ENCODE measurements around the gene HMBS. TPM values are rescaled to one million over a fixed set of nuclear protein-coding genes. Genes with fewer than 3 reads are reported as not detected.
A peak's percentile ranks its signal among the peaks of the same experiment; 100 is the strongest.

The HMBS gene
- total and polyA plus RNA-seq, 11 donors, result 8.1 to 34.0 (median 16.6) TPM

DNA sequence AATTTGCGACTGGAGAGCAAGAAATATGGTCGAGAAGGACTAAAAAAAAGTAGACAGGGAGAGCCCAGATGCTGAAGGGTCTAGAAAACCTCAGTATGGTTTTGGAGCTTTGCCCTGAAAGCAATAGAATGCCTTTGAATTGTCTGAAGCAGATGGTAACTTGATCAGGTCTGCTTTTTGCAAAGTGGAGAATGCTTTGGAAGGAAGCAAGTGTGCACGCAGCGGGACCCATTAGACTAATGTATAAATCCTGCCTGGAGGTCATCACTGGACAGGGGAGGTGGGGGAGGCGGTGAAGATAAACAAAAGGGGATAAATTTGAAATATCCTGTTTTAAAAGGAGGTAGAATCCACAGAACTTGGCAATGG is 35.9 kb downstream of the HMBS start:
- Histone ChIP-seq H3K4me3 (peak overlapping the region; percentile 18 to 97 (median 80)), H3K27ac (peak overlapping the region in 11 of 12 donors; percentile 53 to 89 (median 80)), H3K9me3 (no peaks in the 10 kb centered on the region), H3K27me3 (no peaks in the 10 kb centered on the region), H3K4me1 (peaks cover 5 to 38% (median 17%) of the 10 kb centered on the region in 12 donors), H3K36me3 (peaks cover 0 to 42% (median 30%) of the 10 kb centered on the region in 9 donors)
- TF ChIP-seq POLR2A (IDR thresholded peaks at IDR 0.05), result no peak
- TF ChIP-seq, protein P1, sequence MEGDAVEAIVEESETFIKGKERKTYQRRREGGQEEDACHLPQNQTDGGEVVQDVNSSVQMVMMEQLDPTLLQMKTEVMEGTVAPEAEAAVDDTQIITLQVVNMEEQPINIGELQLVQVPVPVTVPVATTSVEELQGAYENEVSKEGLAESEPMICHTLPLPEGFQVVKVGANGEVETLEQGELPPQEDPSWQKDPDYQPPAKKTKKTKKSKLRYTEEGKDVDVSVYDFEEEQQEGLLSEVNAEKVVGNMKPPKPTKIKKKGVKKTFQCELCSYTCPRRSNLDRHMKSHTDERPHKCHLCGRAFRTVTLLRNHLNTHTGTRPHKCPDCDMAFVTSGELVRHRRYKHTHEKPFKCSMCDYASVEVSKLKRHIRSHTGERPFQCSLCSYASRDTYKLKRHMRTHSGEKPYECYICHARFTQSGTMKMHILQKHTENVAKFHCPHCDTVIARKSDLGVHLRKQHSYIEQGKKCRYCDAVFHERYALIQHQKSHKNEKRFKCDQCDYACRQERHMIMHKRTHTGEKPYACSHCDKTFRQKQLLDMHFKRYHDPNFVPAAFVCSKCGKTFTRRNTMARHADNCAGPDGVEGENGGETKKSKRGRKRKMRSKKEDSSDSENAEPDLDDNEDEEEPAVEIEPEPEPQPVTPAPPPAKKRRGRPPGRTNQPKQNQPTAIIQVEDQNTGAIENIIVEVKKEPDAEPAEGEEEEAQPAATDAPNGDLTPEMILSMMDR (IDR thresholded peaks at IDR 0.05), result no peak
- ATAC-seq (no peak), DNase-seq (no peak)
- intact Hi-C loops (cut with DNase I), result no loop called here
- 29 to 34% (median 30%) methylated on average over 5 of the region's 5 CpGs for WGBS, 4 donors

DNA sequence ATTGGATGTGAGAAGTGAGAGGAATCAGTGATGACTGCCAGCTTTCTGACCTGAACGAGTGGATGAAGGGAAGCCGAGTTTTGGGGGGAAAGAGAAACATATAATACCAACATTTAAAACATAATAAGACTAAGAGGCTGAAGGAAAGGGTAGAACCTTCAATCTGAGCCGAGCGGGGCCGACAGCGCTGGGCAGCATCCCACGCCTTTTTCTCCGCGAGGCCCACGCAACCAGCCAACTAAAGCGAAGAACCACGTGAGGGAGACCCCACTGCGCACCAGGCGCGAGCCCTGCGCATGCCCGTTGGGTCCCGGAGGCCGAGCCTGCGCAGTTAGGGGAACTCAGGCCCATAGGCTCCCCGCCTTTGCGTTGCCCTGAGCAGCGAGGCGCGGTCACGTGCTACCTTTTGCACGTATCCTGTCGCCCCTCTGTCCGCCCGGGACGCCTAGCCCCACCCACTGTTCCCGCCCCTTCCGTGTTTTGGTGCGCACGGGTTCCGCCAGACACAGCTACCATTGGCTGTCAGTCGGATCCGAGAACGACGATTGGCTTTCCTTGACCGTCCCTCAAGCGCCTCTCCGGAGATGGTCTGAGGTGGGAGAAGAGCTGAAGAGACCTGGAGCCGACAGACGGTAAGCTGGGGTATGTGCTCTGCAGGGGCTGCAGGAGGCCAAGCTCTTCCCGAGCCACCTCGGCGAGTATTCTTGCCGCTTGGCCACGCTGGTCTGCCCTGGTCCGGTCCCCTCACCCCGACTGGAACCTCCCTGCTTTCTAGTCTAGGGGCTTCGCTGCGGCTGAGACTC is 36.5 kb downstream of the HMBS start, which contains the start of gene HINFP:
TSS of gene HINFP (plus strand) at position 573 of the 803 bp plus-strand sequence. CDS start 5,365 bp downstream, outside the sequence.
- intact Hi-C loops (cut with DNase I), result no loop called here
- 0% methylated on average over 24 to 54 of the region's 54 CpGs for WGBS, 4 donors

GRCh38 chr11:119121811-119122124 is 37.1 kb downstream of the HMBS start:
- H3K36me3 ChIP-seq, result peaks cover 0 to 39% (median 24%) of the 10 kb centered on the region in 9 donors
- DNase-seq, result no peak
- peak in 1 of 4 donors; percentile 51 for ATAC-seq
- peak overlapping the region; percentile 11 to 89 (median 82) for H3K27ac ChIP-seq
- intact Hi-C loops (cut with DNase I), result no loop called here
- TF ChIP-seq, protein P1 (IDR thresholded peaks at IDR 0.05), result no peak
- TF ChIP-seq POLR2A (IDR thresholded peaks at IDR 0.05), result no peak
- H3K4me3 ChIP-seq, result peak overlapping the region; percentile 65 to 97 (median 83)
- WGBS, 4 donors, result 0 to 1% (median 0%) methylated on average over 11 to 20 of the region's 20 CpGs
- peaks cover 5 to 37% (median 19%) of the 10 kb centered on the region in 12 donors for H3K4me1 ChIP-seq
- H3K27me3 ChIP-seq, result no peaks in the 10 kb centered on the region
- no peaks in the 10 kb centered on the region for H3K9me3 ChIP-seq

More for the DNA sequence above, 36.5 kb downstream of the HMBS start, which contains the start of gene HINFP:
- Histone ChIP-seq H3K27ac (peak within 1 kb of the TSS; percentile 11 to 89 (median 82)), H3K36me3 (peaks cover 0 to 43% (median 25%) of the 10 kb centered on the region in 9 donors), H3K4me1 (peaks cover 5 to 37% (median 17%) of the 10 kb centered on the region in 12 donors), H3K27me3 (no peaks in the 10 kb centered on the region), H3K9me3 (no peaks in the 10 kb centered on the region), H3K4me3 (peak within 1 kb of the TSS; percentile 65 to 97 (median 83))
- peak in 1 of 2 donors; percentile 74 for TF ChIP-seq POLR2A (IDR thresholded peaks at IDR 0.05)
- TF ChIP-seq, protein P1 (IDR thresholded peaks at IDR 0.05), result no peak
- ATAC-seq (peak; percentile 100), DNase-seq (peak; percentile 100)

GRCh38 chr11:119125821-119126220 is 41.1 kb downstream of the HMBS start:
- TF ChIP-seq, protein P1 (IDR thresholded peaks at IDR 0.05), result no peak
- no peak for TF ChIP-seq POLR2A (IDR thresholded peaks at IDR 0.05)
- no peaks in the 10 kb centered on the region for H3K27me3 ChIP-seq
- DNase-seq (no peak), ATAC-seq (no peak)
- no peaks in the 10 kb centered on the region for H3K9me3 ChIP-seq
- no peak overlapping the region for H3K4me3 ChIP-seq
- no peak overlapping the region for H3K27ac ChIP-seq
- 89 to 90% (median 89%) methylated on average over 6 of the region's 6 CpGs for WGBS, 4 donors
- peaks cover 5 to 41% (median 15%) of the 10 kb centered on the region in 12 donors for H3K4me1 ChIP-seq
- peaks cover 0 to 65% (median 57%) of the 10 kb centered on the region in 9 donors for H3K36me3 ChIP-seq
- intact Hi-C loops (cut with DNase I), result loop anchor here in 1 of 10 donors (5.0 kb wide), 1 partner anchor 34 kb away; no protein-coding TSS in a partner anchor

All from heart left ventricle (tissue), 16 donors.